Measurements from ENCODE around the gene XXYLT1.
A peak's percentile ranks its signal among the peaks of the same experiment; 100 is the strongest.

The XXYLT1 gene

DNA sequence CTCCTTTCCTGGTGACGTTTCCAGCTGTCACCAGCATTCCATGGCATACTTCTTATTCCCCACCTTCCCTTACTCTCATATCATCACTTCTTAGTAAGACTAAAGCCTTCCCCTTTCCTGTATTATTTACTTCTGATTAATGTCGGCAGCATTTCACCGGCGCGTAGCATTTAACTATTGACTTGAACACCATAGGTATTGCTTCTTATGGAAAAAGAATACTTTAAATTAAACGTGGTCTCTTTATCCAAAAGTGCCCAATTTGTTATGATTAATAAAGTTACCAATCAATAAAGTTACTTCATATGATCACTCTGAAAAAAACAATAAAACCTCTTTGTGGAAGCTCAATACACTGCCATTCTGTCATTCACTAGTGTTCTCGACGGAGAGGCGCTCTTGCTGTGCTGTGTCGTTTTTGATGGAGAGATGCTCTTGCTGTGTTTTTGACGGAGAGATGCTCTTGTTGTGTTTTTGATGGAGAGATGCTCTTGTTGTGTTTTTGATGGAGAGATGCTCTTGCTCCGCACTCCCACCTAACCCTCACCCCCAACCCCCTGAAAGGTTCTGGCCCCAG lies 165.0 kb downstream of the XXYLT1 start:
- no peak for DNase-seq (ENCODE audit: low read depth)
- peak overlapping the region; percentile 21 for H3K4me3 ChIP-seq (ENCODE audit: low read length)
- TF ChIP-seq, protein P1, sequence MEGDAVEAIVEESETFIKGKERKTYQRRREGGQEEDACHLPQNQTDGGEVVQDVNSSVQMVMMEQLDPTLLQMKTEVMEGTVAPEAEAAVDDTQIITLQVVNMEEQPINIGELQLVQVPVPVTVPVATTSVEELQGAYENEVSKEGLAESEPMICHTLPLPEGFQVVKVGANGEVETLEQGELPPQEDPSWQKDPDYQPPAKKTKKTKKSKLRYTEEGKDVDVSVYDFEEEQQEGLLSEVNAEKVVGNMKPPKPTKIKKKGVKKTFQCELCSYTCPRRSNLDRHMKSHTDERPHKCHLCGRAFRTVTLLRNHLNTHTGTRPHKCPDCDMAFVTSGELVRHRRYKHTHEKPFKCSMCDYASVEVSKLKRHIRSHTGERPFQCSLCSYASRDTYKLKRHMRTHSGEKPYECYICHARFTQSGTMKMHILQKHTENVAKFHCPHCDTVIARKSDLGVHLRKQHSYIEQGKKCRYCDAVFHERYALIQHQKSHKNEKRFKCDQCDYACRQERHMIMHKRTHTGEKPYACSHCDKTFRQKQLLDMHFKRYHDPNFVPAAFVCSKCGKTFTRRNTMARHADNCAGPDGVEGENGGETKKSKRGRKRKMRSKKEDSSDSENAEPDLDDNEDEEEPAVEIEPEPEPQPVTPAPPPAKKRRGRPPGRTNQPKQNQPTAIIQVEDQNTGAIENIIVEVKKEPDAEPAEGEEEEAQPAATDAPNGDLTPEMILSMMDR (IDR thresholded peaks at IDR 0.05; ENCODE audit: insufficient read depth, low read depth, low read length, missing control alignments) = no peak

- H3K4me3 ChIP-seq (ENCODE audit: low read length) = no peak overlapping the region
- no peak for DNase-seq (ENCODE audit: low read depth)
- TF ChIP-seq, protein P1 (IDR thresholded peaks at IDR 0.05; ENCODE audit: insufficient read depth, low read depth, low read length, missing control alignments) = no peak
Measured at GRCh38 chr3:195105389-195105788, 165.6 kb downstream of the XXYLT1 start.

DNA sequence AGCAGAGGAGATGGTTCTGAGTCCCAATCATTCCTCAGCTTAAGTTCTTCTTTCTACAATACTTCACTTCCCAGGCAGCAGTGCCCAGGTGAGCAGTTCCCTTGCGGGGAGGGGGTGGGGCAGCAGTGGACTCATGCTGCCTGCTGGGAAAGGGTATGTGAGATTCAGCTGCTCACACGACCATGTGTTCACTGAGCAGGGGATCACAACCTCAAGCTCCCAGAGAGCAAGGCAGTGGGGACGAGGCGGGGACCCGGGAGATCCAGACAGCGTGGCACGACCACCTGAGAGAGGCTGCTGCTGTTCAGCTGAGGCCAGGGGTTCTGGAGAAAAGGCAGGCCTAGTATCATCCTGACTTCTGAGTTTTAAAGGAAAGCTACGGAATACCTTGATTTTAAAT lies 166.6 kb downstream of the XXYLT1 start:
- no peak overlapping the region for H3K4me3 ChIP-seq (ENCODE audit: low read length)
- TF ChIP-seq, protein P1 (IDR thresholded peaks at IDR 0.05; ENCODE audit: insufficient read depth, low read depth, low read length, missing control alignments) = no peak
- DNase-seq (ENCODE audit: low read depth) = no peak

- no peak overlapping the region for H3K4me3 ChIP-seq (ENCODE audit: low read length)
- DNase-seq (ENCODE audit: low read depth) = no peak
- TF ChIP-seq, protein P1 (IDR thresholded peaks at IDR 0.05; ENCODE audit: insufficient read depth, low read depth, low read length, missing control alignments) = no peak
Measured at GRCh38 chr3:195103623-195104022, 167.3 kb downstream of the XXYLT1 start.

DNA sequence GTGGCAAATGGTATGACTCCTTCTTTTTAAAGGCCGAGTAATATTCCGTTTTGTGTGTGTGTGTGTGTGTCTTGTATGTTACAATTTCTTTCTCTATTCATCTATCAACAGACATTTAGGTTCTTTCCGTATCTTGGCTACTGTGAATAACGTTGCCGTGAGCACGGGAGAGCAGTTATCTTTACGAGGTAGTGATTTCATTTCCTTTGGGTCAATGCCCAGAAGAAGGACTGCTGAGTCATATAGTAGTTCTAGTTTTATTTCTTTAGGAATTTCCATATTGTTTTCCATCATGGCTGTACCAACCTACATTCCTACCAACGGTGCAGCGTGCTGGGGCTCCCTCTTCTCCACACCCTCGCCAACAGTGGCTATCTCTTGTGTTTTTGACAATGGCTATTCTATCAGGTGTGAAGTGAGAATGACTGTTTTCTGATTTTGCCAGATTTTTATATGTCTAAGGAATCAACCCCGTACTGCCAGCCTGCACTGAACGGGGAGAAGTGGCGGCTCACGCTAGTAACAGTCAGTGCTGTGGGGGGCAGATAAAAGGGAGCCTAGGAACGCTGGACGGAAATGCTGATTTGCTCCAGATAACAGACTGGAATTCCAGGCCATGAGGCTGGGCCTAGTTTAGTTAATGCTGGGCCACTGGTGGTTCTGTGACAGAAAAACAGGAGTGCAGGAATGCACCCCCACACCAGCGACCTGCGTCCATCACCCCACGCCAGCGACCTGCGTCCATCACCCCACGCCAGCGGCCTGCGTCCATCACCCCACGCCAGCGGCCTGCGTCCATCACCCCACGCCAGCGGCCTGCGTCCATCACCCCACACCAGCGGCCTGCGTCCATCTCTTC lies 168.1 kb downstream of the XXYLT1 start:
- peak; percentile 89 for DNase-seq (ENCODE audit: low read depth)
- TF ChIP-seq, protein P1 (IDR thresholded peaks at IDR 0.05; ENCODE audit: insufficient read depth, low read depth, low read length, missing control alignments) = no peak
- no peak overlapping the region for H3K4me3 ChIP-seq (ENCODE audit: low read length)

- TF ChIP-seq, protein P1 (IDR thresholded peaks at IDR 0.05; ENCODE audit: insufficient read depth, low read depth, low read length, missing control alignments) = no peak
- DNase-seq (ENCODE audit: low read depth) = no peak
- H3K4me3 ChIP-seq (ENCODE audit: low read length) = no peak overlapping the region
Measured at GRCh38 chr3:195101927-195102608, 168.9 kb downstream of the XXYLT1 start.
